HEK293 (cell line): Measurements from ENCODE around the gene CD2BP2.

Source experiments
- FEZF1 ChIP-seq: fragments of 450-650 bp; formaldehyde crosslinking; IDR thresholded peaks from 2 replicates; pipeline ENCODE4 v1.5.1; 2016; ENCODE audit warnings: missing biosample characterization, missing genetic modification characterization
- GLIS1 ChIP-seq: fragments of 450-650 bp; formaldehyde crosslinking; IDR thresholded peaks from 2 replicates; pipeline ENCODE4 v1.5.1; 2016; ENCODE audit warnings: missing biosample characterization, missing genetic modification characterization
- GLIS2 ChIP-seq: fragments of 450-650 bp; formaldehyde crosslinking; IDR thresholded peaks from 2 replicates; pipeline ENCODE4 v1.5.1; 2016; ENCODE audit warnings: missing biosample characterization, missing genetic modification characterization
- HIC1 ChIP-seq: fragments of 450-650 bp; formaldehyde crosslinking; IDR thresholded peaks from 2 replicates; pipeline ENCODE4 v1.5.1; 2016; ENCODE audit warnings: missing biosample characterization, missing genetic modification characterization
- IKZF3 ChIP-seq: fragments of 450-650 bp; IDR thresholded peaks from 2 replicates; pipeline ENCODE4 v1.5.0; 2018; ENCODE audit warnings: missing biosample characterization, mild to moderate bottlenecking, missing genetic modification characterization, moderate library complexity
- KLF1 ChIP-seq: fragments of 450-650 bp; formaldehyde crosslinking; IDR thresholded peaks from 2 replicates; pipeline ENCODE4 v1.5.1; 2016; ENCODE audit warnings: missing biosample characterization, missing genetic modification characterization
- KLF10 ChIP-seq: fragments of 450-650 bp; IDR thresholded peaks from 2 replicates; pipeline ENCODE4 v1.5.1; 2018; ENCODE audit warnings: missing biosample characterization, mild to moderate bottlenecking, missing genetic modification characterization
- KLF8 ChIP-seq: fragments of 450-650 bp; formaldehyde crosslinking; IDR thresholded peaks from 2 replicates; pipeline ENCODE4 v1.5.1; 2016; ENCODE audit warnings: missing biosample characterization, missing genetic modification characterization
- KLF9 ChIP-seq: fragments of 450-650 bp; formaldehyde crosslinking; IDR thresholded peaks from 2 replicates; pipeline ENCODE4 v1.5.1; 2016; ENCODE audit warnings: missing biosample characterization, missing genetic modification characterization, low read depth
- PRDM4 ChIP-seq: fragments of 450-650 bp; formaldehyde crosslinking; IDR thresholded peaks from 2 replicates; pipeline ENCODE4 v1.5.1; 2017; ENCODE audit warnings: missing biosample characterization, missing genetic modification characterization
- SP2 ChIP-seq: fragments of 450-650 bp; formaldehyde crosslinking; IDR thresholded peaks from 2 replicates; pipeline ENCODE4 v1.5.1; 2016; ENCODE audit warnings: missing biosample characterization, missing genetic modification characterization
- SP3 ChIP-seq: fragments of 450-650 bp; formaldehyde crosslinking; IDR thresholded peaks from 2 replicates; pipeline ENCODE4 v1.5.1; 2016; ENCODE audit warnings: missing biosample characterization, missing genetic modification characterization
- TSHZ1 ChIP-seq: fragments of 450-650 bp; formaldehyde crosslinking; IDR thresholded peaks from 2 replicates; pipeline ENCODE4 v1.5.1; 2016; ENCODE audit warnings: missing biosample characterization, missing genetic modification characterization, borderline replicate concordance
- ZBTB17 ChIP-seq: fragments of 450-650 bp; formaldehyde crosslinking; IDR thresholded peaks from 2 replicates; pipeline ENCODE4 v1.5.1; 2016; ENCODE audit warnings: missing biosample characterization, missing genetic modification characterization
- ZBTB26 ChIP-seq: fragments of 450-650 bp; formaldehyde crosslinking; optimal IDR thresholded peaks from 2 replicates; pipeline ENCODE3; 2016; ENCODE audit warnings: missing biosample characterization, mild to moderate bottlenecking, missing genetic modification characterization
- ZFHX2 ChIP-seq: fragments of 450-650 bp; formaldehyde crosslinking; conservative IDR thresholded peaks from 2 replicates; pipeline ENCODE4 v1.5.1; 2016; ENCODE audit warnings: missing biosample characterization, missing genetic modification characterization
- ZFP41 ChIP-seq: fragments of 450-650 bp; formaldehyde crosslinking; IDR thresholded peaks from 2 replicates; pipeline ENCODE4 v1.5.1; 2016; ENCODE audit warnings: missing biosample characterization, missing genetic modification characterization, borderline replicate concordance
- ZIC2 ChIP-seq: fragments of 450-650 bp; formaldehyde crosslinking; IDR thresholded peaks from 2 replicates; pipeline ENCODE4 v1.5.1; 2016; ENCODE audit warnings: missing biosample characterization, missing genetic modification characterization
- ZNF239 ChIP-seq: fragments of 450-650 bp; formaldehyde crosslinking; IDR thresholded peaks from 2 replicates; pipeline ENCODE4 v1.5.1; 2016; ENCODE audit warnings: missing biosample characterization, missing genetic modification characterization
- ZNF24 ChIP-seq: fragments of 450-650 bp; formaldehyde crosslinking; IDR thresholded peaks from 2 replicates; pipeline ENCODE4 v1.5.1; 2016; ENCODE audit warnings: missing biosample characterization, missing genetic modification characterization
- ZNF324 ChIP-seq: fragments of 450-650 bp; formaldehyde crosslinking; IDR thresholded peaks from 2 replicates; pipeline ENCODE4 v1.5.1; 2016; ENCODE audit warnings: missing biosample characterization, missing genetic modification characterization
- ZNF341 ChIP-seq: fragments of 450-650 bp; formaldehyde crosslinking; IDR thresholded peaks from 2 replicates; pipeline ENCODE4; 2016; ENCODE audit warnings: low read depth, missing biosample characterization, missing genetic modification characterization
- ZNF366 ChIP-seq: fragments of 450-650 bp; formaldehyde crosslinking; conservative IDR thresholded peaks from 2 replicates; pipeline ENCODE4 v1.5.1; 2016; ENCODE audit warnings: missing biosample characterization, missing genetic modification characterization
- ZNF561 ChIP-seq: fragments of 450-650 bp; IDR thresholded peaks from 2 replicates; pipeline ENCODE4 v1.5.1; 2018; ENCODE audit warnings: missing biosample characterization, missing genetic modification characterization, borderline replicate concordance
- ZNF639 ChIP-seq: fragments of 450-650 bp; formaldehyde crosslinking; IDR thresholded peaks from 2 replicates; pipeline ENCODE4 v1.5.1; 2016; ENCODE audit warnings: missing biosample characterization, missing genetic modification characterization
- ZNF76 ChIP-seq: fragments of 450-650 bp; formaldehyde crosslinking; IDR thresholded peaks from 2 replicates; pipeline ENCODE4; 2016; ENCODE audit warnings: low read depth, missing biosample characterization, missing genetic modification characterization, borderline replicate concordance
- ZSCAN4 ChIP-seq: fragments of 450-650 bp; formaldehyde crosslinking; IDR thresholded peaks from 2 replicates; pipeline ENCODE4 v1.5.1; 2017; ENCODE audit warnings: missing biosample characterization, missing genetic modification characterization
- ZXDB ChIP-seq: fragments of 450-650 bp; formaldehyde crosslinking; IDR thresholded peaks from 2 replicates; pipeline ENCODE4 v1.5.1; 2016; ENCODE audit warnings: missing biosample characterization, missing genetic modification characterization

The CD2BP2 gene

GRCh38 chr16:30370456-30371247, 15.5 kb upstream of the CD2BP2 start, which contains the start of gene TBC1D10B (continued):
- TF ChIP-seq SP2 (tag by site-specific recombination): peak; percentile 99
- peak; percentile 71 for TF ChIP-seq FEZF1 (tag by site-specific recombination)
- TF ChIP-seq ZNF561 (tag by site-specific recombination): peak; percentile 92
- no peak for TF ChIP-seq PRDM4 (tag by site-specific recombination)
- peak; percentile 76 for TF ChIP-seq ZBTB17 (tag by site-specific recombination)
- TF ChIP-seq ZSCAN4: no peak
- 0 out of 2 replicates have a peak, but pooled peaks have one; percentile 38 for TF ChIP-seq KLF9 (tag by site-specific recombination)
- TF ChIP-seq KLF1 (tag by site-specific recombination): no peak; the same call in 1 of the 2 replicates
- TF ChIP-seq ZFHX2 (tag by site-specific recombination): peak; percentile 80
- peak; percentile 67; the same call in 1 of the 2 replicates for TF ChIP-seq KLF8 (tag by site-specific recombination)
- peak; percentile 56 for TF ChIP-seq ZNF341 (tag by site-specific recombination)
- peak; percentile 87; the same call in 1 of the 2 replicates for TF ChIP-seq GLIS2 (tag by site-specific recombination)
- TF ChIP-seq ZNF324 (tag by site-specific recombination): no peak
- peak; percentile 38; the same call in 1 of the 2 replicates for TF ChIP-seq ZIC2 (tag by site-specific recombination)
- TF ChIP-seq ZNF24 (tag by site-specific recombination): no peak
- TF ChIP-seq SP3 (tag by site-specific recombination): peak; percentile 99
- peak; percentile 63 for TF ChIP-seq ZXDB (tag by site-specific recombination)
- TF ChIP-seq ZBTB26 (tag by site-specific recombination): peak; percentile 89
- TF ChIP-seq KLF10 (tag by site-specific recombination): peak; percentile 91
- peak; percentile 99 for TF ChIP-seq HIC1
- no peak for TF ChIP-seq ZNF639
- no peak; the same call in none of the 2 replicates for TF ChIP-seq TSHZ1
- TF ChIP-seq GLIS1 (tag by site-specific recombination): peak; percentile 49; the same call in 1 of the 2 replicates
- no peak for TF ChIP-seq ZFP41 (tag by site-specific recombination)
- TF ChIP-seq ZNF366 (tag by site-specific recombination): peak; percentile 91
- TF ChIP-seq ZNF76 (tag by site-specific recombination): peak; percentile 89
- peak; percentile 38; the same call in 1 of the 2 replicates for TF ChIP-seq IKZF3 (tag by site-specific recombination)
- TF ChIP-seq ZNF239 (tag by site-specific recombination): no peak
